Esophagus squamous epithelium (tissue), 5 donors: Measurements from ENCODE around the gene CORO7. TPM values are rescaled to one million over a fixed set of nuclear protein-coding genes. Genes with fewer than 3 reads are reported as not detected.
A peak's percentile ranks its signal among the peaks of the same experiment; 100 is the strongest.

Experiments used
- DNase-seq: peaks from one replicate; lab custom pipeline; 2025; lab: John Stamatoyannopoulos, UW
- H3K27ac ChIP-seq, 4 donors: fragments of 200-600 bp; sonication (generic); one replicate each; pipeline ENCODE4 v1.5.1; 2016 to 2019; ENCODE audit warnings: mild to moderate bottlenecking in 1 of 4
- H3K27me3 ChIP-seq, 4 donors: fragments of 200-600 bp; sonication (generic); 1 replicate in 3 of 4; 2 replicates in 1 of 4; pipeline versions ENCODE4 v1.5.1 to v1.6.0; 2017 to 2021; ENCODE audit warnings: antibody characterized with exemption in 1 of 4
- H3K36me3 ChIP-seq, 3 donors: fragments of 200-600 bp; sonication (generic); one replicate each; pipeline ENCODE4 v1.5.1; 2016 to 2019
- H3K4me1 ChIP-seq, 3 donors: fragments of 200-600 bp; sonication (generic); one replicate each; pipeline ENCODE4 v1.5.1; 2017 to 2019
- H3K4me3 ChIP-seq, 4 donors: fragments of 200-600 bp; sonication (generic); 1 replicate in 3 of 4; 2 replicates in 1 of 4; pipeline ENCODE4 v1.5.1; 2016 to 2019; ENCODE audit warnings: mild to moderate bottlenecking in 2 of 4, moderate library complexity in 1 of 4
- H3K9me3 ChIP-seq, 3 donors: fragments of 200-600 bp; sonication (generic); one replicate each; pipeline ENCODE4 v1.5.1; 2016 to 2019
- POLR2A ChIP-seq, 4 donors: fragments of 450-650 bp; IDR thresholded peaks; one replicate each; pipeline ENCODE4 v1.6.1; 2017; ENCODE audit warnings: antibody characterized with exemption in 4 of 4, mild to moderate bottlenecking in 4 of 4, moderate library complexity in 3 of 4
- WGBS, 2 donors: methylation state at CpG; one replicate each; pipeline ENCODE4 v1.1.5; 2018; 5-methylcytosine and 5-hydroxymethylcytosine counted together
- intact Hi-C: fragments of 100-400 bp; cut with DNase I; formaldehyde crosslinking; loops from one replicate; pipeline ENCODE4 v1.15.0; 2022
- total RNA-seq, 4 donors: library from RNA; depleted of rRNA; stranded (reverse); fragments of >200 nt; gene quantifications; one replicate each; pipeline ENCODE4 v1.1.0, GENCODE V29; 2016
- TF ChIP-seq, protein P1 (sequence below), 6 experiments: fragments of 450-650 bp in 4 of 6; fragments of 200-600 bp in 2 of 6; sonication (generic) in 2 of 6; IDR thresholded peaks; one replicate each; pipeline ENCODE4 v1.5.1; 2016 to 2019; ENCODE audit warnings: antibody characterized with exemption in 6 of 6, mild to moderate bottlenecking in 4 of 6, moderate library complexity in 4 of 6
- donor health status: DM: yes; HTN: yes; CAD: no.

CORO7 gene
- total RNA-seq, 4 donors from 2014 or later = 15.8 to 25.9 (median 17.8) TPM

DNA sequence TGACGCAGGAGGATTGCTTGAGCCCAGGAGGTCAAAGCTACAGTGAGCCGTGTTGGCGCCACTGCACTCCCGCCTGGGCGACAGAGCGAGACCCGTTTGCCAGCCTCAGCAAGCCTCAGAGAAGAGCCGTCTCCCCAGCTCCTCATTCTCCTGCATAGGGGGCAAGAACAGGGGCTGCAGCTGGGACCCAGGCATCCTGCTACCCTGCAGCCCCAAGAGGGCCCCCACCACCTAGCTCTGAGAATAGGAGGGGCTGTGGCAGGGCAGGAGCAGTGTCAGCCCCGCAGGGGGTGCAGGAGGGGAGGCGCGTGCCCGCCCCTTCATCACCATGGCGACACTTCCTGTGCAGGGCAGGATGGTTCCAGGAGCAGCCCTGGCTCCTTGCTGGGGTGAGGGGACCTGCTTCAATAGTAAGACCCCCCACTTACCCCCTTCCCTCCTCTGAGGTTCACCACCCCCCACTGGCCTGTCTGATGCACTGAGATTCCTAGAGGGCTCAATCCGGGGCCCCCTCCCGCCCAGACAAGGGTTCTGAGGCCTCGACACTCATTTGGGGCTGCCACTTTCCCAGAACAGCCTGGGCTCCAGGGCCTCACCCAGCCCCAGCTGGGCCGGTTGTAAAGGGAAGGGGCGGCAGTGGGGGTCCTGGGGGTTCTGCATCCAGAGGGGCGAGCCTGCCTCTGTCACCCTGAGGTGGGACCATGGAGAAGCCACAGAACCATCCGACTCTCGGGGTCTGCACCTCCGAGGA is 24.6 kb downstream of the CORO7 start:
- no peaks in the 10 kb centered on the region for H3K9me3 ChIP-seq
- H3K27me3 ChIP-seq = no peaks in the 10 kb centered on the region
- DNase-seq = no peak
- peaks cover 16 to 43% (median 18%) of the 10 kb centered on the region in 3 donors for H3K4me1 ChIP-seq
- no peak overlapping the region for H3K4me3 ChIP-seq
- H3K36me3 ChIP-seq = peaks cover 0 to 62% (median 10%) of the 10 kb centered on the region in 3 donors
- H3K27ac ChIP-seq = peak overlapping the region in 2 of 4 donors; percentile 64 to 71
- no peak for TF ChIP-seq POLR2A (IDR thresholded peaks at IDR 0.05)
- TF ChIP-seq, protein P1, sequence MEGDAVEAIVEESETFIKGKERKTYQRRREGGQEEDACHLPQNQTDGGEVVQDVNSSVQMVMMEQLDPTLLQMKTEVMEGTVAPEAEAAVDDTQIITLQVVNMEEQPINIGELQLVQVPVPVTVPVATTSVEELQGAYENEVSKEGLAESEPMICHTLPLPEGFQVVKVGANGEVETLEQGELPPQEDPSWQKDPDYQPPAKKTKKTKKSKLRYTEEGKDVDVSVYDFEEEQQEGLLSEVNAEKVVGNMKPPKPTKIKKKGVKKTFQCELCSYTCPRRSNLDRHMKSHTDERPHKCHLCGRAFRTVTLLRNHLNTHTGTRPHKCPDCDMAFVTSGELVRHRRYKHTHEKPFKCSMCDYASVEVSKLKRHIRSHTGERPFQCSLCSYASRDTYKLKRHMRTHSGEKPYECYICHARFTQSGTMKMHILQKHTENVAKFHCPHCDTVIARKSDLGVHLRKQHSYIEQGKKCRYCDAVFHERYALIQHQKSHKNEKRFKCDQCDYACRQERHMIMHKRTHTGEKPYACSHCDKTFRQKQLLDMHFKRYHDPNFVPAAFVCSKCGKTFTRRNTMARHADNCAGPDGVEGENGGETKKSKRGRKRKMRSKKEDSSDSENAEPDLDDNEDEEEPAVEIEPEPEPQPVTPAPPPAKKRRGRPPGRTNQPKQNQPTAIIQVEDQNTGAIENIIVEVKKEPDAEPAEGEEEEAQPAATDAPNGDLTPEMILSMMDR (IDR thresholded peaks at IDR 0.05) = no peak
- WGBS, 2 donors = 50 to 66% methylated on average over 2 to 5 of the region's 22 CpGs
- intact Hi-C loops = no loop called here

DNA sequence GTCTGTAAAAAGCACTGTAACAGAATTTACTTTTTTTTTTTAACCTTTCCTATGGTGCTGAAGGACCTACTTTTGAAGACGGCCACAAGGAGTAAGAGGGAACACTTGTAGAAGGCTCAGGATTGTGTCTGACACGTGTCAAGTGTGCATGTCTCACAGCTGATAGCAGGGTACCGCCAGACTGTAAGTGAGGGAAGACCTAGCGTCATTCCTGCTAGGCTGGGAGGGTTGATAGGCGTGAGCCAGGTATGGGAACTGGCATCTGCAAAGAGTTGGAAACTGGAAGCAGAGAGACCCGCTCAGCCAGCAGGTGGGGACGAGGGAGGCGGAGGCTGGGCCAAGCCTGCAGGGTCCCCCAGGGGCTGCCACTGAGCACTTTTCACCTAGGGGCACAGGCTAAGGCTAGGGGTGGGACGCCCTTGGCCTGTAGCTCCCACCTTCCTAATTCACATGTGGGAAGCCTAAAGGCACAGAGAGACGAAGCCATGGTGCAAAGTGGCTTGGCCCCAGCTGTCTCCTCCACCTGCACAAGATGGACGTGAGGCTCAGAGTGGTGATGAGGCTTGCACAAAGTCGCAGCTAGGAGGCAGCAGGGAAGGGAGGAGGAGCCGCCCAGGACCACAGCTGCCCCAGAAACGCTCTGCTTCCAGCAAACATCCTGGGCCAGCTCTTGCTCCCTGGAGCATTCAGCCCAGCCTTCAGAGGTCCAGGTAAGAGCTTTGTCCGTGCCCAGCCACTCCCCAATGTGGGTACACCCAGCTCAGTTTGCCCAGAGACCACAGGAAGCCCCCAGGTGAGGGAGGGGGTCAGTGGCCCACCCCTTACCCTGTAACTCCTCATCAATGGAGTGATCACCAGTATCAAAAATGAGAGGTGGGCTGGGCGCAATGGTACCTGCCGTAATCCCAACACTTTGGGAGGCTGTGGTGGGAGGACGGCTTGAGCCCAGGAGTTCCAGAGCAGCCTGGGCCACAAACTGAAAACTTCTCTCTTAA is 25.8 kb downstream of the CORO7 start:
- peaks cover 16 to 51% (median 18%) of the 10 kb centered on the region in 3 donors for H3K4me1 ChIP-seq
- H3K27ac ChIP-seq = no peak overlapping the region
- H3K27me3 ChIP-seq = no peaks in the 10 kb centered on the region
- TF ChIP-seq POLR2A (IDR thresholded peaks at IDR 0.05) = no peak
- TF ChIP-seq, protein P1 (IDR thresholded peaks at IDR 0.05) = no peak
- no peak for DNase-seq
- intact Hi-C loops = no loop called here
- H3K4me3 ChIP-seq = no peak overlapping the region
- no peaks in the 10 kb centered on the region for H3K9me3 ChIP-seq
- peaks cover 0 to 57% (median 10%) of the 10 kb centered on the region in 3 donors for H3K36me3 ChIP-seq
- 85 to 91% methylated on average over 12 to 13 of the region's 18 CpGs for WGBS, 2 donors

DNA sequence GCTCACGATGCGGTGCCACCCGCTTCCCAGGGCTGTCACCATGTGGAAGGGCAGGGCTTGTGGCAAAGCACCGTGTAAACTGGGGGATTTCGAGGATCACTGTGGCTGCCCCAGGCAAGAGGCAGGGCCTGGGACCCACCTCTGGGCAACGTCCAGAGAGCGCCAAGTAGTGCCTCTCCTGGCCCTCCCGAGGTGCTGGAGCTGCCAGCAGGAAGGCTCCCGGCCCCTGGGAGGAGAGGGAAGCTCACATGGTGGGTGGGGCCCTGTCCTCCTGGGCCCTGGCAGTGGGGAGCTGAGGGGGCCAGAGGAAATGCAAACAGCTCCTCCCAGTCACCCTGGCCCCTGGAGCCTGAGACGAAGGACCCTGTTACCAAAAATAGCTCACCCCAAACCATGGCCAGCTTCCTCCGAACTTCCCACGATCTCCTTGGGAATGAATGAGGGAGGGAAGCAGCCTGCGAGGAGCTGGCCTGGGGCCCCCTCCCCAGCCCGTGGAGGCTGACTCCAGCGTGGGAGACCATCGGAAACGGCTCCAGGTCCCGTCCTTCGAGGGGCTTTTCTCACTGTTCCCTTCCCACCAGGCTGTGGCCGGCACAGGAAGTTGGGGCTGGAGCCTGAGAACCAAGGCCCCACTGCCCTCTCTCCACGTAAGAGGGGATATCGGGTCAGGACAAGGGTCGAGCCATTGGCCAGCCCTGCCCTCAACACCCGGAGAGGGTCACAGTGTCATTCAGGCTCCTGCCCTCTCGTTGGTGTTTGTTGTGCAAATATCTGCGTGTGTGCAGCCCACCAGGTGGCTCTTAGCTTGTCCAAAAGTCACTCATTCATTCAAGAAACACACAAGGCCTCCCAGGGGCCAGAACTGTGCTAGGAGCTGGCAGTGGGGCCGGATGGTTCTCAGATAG is 27.1 kb downstream of the CORO7 start:
- intact Hi-C loops = no loop called here
- H3K4me1 ChIP-seq = peaks cover 16 to 59% (median 18%) of the 10 kb centered on the region in 3 donors
- H3K9me3 ChIP-seq = no peaks in the 10 kb centered on the region
- no peak overlapping the region for H3K4me3 ChIP-seq
- TF ChIP-seq, protein P1 (IDR thresholded peaks at IDR 0.05) = no peak
- no peak for TF ChIP-seq POLR2A (IDR thresholded peaks at IDR 0.05)
- peaks cover 0 to 57% (median 10%) of the 10 kb centered on the region in 3 donors for H3K36me3 ChIP-seq
- H3K27me3 ChIP-seq = no peaks in the 10 kb centered on the region
- no peak for DNase-seq
- 41 to 79% methylated on average over 4 to 10 of the region's 27 CpGs for WGBS, 2 donors
- peak overlapping the region; percentile 10 to 80 (median 54) for H3K27ac ChIP-seq

DNA sequence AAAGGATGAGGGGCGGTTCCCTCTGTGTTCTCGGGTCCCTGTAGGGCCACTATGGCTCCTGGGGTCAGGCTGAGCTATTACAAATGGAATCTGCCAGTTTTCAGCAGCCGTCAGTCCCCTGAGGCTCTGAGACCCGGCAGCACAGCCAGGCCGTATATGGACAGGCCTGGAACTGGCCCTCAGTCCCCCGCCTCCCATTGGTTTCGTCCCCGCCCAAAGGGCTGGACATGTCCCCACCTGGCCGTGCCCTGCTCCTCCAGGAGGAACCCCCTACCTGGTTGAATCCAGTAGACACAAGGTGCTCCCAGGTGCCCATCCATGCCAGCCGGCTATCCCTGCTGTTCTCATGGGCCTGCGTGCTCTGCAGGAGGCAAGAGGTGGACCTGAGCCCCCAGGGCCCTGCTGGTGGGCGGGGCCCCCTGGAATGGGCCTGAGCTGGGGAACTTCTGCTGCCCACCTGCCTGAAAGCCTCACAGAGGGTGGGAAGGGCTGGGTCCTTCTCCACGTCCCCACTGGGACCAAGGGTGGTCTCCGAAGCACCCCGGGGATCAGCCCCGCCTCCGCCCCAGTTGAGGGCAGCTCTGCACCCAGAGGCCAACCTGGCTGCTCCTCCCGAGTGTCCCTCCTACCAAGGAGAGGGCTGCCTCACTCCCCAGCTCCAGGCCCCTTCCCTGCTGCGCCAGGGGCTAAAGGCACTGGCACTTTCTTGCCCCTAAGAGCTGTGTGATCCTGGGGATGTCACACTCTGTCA is 27.9 kb downstream of the CORO7 start:
- no peaks in the 10 kb centered on the region for H3K9me3 ChIP-seq
- intact Hi-C loops = no loop called here
- H3K4me1 ChIP-seq = peaks cover 14 to 63% (median 16%) of the 10 kb centered on the region in 3 donors
- H3K27me3 ChIP-seq = no peaks in the 10 kb centered on the region
- WGBS, 2 donors = 60 to 70% methylated on average over 1 to 5 of the region's 19 CpGs
- DNase-seq = no peak
- H3K27ac ChIP-seq = peak overlapping the region; percentile 10 to 80 (median 54)
- peaks cover 0 to 62% (median 14%) of the 10 kb centered on the region in 3 donors for H3K36me3 ChIP-seq
- TF ChIP-seq, protein P1 (IDR thresholded peaks at IDR 0.05) = no peak
- TF ChIP-seq POLR2A (IDR thresholded peaks at IDR 0.05) = no peak
- H3K4me3 ChIP-seq = no peak overlapping the region
